Smooth muscle cell of bladder (primary cell): Measurements from ENCODE around the gene IFI35. TPM values are rescaled to one million over a fixed set of nuclear protein-coding genes. Genes with fewer than 3 reads are reported as not detected.

Experiments used
- total RNA-seq: library from RNA; depleted of rRNA; stranded (reverse); fragments of >200 nt; gene quantifications from 2 replicates; pipeline ENCODE4 v1.2.3, GENCODE V29; 2014

Gene IFI35
- 30.1 and 32.9 TPM in 2 replicates for total RNA-seq

DNA sequence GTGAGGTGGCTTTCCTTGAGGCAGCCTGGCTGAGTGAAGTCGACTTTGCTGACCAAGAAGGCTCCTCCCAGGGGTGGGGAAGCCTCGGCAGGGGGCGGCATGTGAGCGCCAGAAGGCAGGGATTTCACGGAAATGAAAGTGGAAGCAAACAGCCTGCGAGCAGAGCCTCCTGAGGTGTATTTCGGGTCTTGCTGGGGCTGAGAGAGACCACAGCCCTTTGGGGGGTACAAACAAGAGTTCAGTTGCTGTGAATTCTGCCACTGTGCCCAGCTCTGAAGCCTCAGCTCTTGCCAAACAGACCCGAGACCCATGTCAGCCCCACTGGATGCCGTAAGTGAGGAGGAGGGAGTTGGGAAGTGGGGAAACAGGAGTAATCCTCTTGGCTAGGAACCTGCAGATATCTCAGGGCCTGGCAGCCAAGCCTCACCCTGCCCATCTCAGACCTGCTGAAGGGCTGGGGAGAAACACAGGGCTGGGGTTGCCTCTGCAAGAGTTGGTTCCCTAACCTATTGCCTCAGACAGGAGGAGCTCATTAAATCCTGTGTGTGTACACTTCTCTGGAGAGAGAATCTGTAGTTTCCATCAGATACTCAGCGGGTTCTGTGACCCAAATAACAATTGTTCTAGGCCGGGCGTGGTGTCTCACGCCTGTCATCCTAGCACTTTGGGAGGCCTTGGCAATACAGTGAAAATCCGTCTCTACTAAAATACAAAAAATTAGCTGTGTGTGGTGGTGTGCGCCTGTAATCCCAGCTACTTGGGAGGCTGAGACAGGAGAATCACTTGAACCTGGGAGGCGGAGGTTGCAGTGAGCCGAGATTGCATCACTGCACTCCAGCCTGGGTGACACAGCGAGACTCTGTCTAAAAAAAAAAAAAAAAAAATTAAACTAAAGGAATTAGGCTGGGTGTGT, at the start of gene IFI35:
Gene IFI35, plus strand, starts transcription at position 146 of the 913 bp plus-strand sequence. Its CDS starts 164 bp downstream, at position 310.

DNA sequence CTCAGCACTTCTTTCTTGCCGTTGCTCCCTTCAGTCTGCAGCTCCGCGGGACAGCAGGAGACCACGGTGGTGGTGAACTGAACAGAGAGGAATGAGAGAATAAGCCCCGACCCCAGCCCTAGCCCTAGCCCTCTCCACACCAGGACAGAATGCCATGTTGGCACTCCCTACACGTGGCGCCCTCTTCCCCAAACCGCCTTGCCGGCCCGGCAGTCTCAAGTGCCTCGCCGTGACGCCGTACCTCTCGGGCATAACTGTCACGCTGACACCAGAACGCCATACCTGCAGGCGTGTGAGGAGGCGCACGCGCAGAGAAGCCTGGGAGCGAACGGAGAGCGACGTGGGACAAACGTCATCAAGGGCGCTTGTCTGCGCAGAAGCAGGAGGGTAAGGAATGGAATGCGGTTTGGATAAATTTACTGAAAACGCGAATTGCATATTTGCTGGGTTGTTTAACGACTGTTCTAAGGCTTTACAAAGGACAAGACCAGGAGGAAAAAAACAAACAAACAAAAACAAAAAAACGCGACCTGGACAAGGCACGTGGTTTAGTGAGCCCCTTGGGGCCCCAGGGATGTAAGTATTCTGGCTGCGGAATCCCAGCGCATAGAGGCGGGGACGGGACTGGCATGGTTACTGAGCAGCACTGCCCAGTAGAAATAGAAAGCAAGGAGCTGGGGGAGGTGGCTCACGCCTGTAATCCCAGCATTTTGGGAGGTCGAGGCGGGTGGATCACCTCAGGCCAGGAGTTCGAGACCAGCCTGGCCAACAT, 42.2 kb upstream of the IFI35 start, which contains the start of gene AARSD1:
Gene AARSD1, minus strand, starts transcription at position 294 of the 772 bp plus-strand sequence. Its CDS starts 14 bp downstream, at position 280.

DNA sequence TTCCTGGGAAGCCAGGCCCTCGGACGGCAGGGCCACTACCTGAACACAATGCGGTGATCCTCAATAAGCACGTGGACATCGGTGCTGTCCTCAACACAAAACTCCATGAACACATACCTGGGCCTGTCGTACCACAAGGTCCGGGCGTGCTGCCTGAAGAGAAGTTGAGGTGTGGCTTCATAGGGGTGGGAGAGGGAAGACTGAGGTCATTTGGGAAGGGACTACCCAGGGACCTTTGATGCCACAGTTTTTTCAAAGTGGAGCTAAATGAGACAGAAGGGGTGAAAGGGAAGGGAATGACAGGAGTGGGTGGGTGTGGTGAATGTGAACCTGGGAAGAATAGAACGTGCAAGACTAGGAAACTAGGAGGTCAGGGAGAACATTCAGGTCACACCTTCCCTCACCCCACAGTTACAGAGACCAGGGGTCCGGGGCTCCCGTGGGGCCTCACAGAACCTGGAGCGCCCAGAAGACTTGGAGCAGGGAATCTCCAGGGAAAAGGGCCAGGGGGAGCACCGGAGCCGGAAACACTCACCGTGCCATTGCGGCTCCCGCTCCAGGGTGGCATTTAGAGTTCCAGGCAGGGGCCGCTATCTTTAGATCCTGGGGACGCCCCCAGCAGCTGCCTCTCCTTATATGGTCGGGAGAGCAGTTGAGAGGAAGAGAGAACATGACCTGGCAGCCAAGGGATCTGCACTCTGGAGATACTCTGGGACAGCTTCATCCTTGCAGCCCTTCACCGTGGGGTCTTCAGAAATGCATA, 26.9 kb upstream of the IFI35 start, which contains the start of gene PTGES3L:
Gene PTGES3L, minus strand, starts transcription at position 570 of the 763 bp plus-strand sequence. Its CDS starts 27 bp downstream, at position 543.

DNA sequence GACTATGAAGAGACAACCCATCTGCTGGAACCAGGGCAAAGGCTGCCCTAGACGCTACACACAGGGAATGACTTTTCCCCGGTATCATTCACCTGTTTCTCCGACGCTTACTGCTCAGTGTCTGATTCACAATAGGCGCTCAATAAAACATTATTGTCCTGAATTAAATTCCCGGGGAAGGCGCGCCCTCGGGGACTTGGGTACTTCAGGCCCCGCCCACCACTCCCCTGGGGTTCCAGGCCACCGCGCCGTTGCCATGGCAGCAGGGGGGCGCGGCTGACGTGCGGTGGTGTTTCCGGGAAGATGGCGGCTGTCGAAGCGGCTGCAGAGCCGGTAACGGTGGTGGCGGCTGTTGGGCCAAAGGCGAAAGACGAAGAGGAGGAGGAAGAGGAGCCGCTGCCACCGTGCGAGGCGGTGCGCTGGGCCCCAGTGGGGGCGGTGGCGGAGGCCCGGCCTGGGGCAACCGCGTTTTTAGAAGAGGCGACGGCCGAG, 26.3 kb upstream of the IFI35 start, which contains the start of gene RUNDC1:
Gene RUNDC1, plus strand, starts transcription at position 292 of the 492 bp plus-strand sequence. Its CDS starts 12 bp downstream, at position 304.

DNA sequence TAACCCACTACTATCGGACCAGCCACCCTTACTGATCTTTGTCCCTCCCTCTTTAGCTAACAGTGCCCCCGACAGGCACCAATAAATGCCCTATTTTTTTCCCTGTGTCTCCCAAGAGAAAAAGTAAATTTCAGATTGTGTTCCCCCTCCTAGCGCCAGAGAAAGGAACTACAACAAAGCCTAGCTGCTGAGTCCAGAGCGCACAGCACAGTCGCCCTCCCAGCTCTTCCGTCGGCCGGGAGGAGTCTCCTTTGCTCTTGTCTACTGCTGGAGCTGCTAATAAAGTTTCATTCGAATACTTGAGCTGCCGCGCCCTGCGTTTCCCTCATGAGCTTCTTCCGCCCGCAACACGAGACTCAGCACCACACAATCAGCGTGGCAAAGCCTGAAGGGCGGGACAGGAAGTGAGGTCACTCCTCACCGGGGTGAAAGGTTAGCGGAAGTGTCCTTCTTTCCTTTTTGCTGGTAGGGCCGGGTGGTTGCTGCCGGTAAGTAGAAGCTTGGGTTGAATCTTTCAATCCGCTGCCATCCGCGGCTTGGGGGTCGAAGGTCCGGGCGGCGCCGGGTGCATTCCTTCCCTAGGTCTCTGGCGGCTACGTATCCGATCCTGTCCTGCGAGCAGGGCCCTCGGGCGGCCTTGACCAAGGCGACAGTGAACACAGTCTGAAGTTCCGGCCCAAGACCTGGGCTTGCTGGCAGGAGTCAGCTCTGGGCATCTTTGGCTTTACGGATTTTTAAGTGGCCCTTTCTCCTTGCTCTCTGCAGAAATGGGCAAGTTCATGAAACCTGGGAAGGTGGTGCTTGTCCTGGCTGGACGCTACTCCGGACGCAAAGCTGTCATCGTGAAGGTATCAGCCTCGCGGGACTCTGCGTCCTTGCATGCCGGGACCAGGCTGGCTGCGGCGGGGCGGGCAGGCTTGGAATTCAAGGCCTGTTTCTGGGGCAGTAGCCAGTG, 8.3 kb upstream of the IFI35 start, which contains the start of gene RPL27:
Gene RPL27, plus strand, starts transcription at position 436 of the 955 bp plus-strand sequence. Its CDS starts 332 bp downstream, at position 768.

DNA sequence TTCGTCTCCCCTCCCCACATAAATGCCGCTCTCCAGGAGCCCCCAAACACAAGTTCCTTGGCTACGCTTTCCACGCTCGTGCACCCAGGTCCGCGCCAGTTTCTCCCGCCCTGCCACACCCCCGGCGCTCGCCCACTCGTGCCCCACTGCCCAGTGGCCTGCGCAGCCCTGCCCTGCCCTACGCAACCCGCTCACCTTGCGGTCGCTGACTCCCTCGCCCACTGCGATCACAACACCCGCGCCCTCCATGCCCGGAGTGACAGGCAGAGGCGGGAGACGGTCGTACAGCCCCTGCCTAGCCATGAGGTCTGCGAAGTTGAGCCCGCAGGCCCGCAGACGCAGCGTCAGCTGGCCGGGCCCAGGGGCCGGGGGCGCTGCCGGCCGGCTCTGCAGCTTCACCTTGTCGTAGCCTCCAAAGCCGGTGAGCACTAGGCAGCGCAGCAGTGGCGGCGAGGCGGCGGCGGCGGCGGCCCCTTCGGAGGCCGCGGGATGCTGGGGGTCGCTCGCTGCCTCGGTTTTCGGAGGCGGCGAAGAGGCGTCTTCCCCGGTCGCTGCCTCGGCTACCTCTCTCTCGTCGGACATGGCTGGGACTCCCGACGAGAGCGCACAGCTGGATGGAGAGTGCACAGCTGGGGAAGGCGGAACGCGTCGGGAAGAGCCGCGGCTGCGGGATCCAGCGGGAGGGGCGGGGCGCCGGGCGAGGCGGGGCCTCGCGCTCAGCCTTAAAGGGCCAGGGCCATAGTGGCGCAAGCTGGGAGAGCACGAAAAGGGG, 15.3 kb downstream of the IFI35 start, which contains the start of gene VAT1:
Gene VAT1, minus strand, starts transcription at position 645 of the 772 bp plus-strand sequence. Its CDS starts 63 bp downstream, at position 582.

DNA sequence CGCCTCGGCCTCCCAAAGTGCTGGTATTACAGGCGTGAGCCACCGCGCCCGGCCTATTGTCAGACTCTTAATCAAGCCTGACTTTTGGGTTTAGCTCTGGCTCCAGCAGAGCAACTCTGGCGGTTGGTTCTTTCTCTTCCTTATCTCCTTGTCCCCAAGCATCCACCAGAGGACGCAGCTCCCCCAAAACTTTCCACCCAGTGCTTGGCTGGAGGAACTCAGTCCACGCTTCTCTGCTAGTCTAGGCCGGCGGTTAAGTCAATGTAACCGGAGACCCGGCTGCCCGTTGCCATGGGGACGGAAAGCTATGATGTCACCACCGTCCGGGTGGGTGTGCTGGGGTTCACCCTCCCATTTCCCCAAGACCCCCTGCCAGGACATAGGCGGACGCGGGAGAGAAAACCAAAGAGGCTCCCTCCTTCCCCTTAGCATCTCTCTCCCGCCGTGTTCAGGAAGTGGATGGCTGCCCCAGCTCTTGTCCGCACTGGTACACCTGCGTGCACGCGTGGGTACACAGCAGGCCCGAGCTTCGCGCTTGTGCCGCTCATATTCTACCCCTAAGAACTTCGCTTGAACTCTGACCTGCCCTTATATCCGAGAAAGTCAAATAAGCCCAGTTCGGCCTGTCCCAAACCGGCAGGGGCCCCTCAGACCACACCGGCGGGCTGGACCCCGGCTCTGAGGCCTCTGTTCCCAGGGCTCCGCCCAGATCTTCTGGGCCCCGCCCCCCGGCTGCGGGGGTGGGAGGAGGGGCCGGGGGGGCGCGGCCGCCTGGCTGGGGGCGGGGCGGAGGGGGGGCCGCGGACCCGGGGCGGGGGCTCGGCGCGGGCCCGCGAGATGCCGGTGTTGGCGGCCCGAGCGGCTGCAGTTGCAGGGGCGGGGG, 18.1 kb downstream of the IFI35 start, which contains the start of gene RND2:
Gene RND2, plus strand, starts transcription at position 825 of the 883 bp plus-strand sequence. CDS start 117 bp downstream, outside the sequence.

Other genes starting within 250 kb of the IFI35 start
- 0.09 and 0.14 TPM in 2 replicates for gene RAMP2, start 245.6 kb upstream of the IFI35 start, total RNA-seq
- gene VPS25, start 233.3 kb upstream of the IFI35 start, total RNA-seq = 55.7 and 57.5 TPM in 2 replicates
- gene WNK4, start 226.2 kb upstream of the IFI35 start, total RNA-seq = 0.28 and 1.7 TPM in 2 replicates
- 67.3 and 76.7 TPM in 2 replicates for gene COA3, start 208.1 kb upstream of the IFI35 start, total RNA-seq
- 0.09 and 0.14 TPM in 2 replicates for gene CNTD1, start 207.9 kb upstream of the IFI35 start, total RNA-seq
- 155 and 158 TPM in 2 replicates for gene BECN1, start 182.5 kb upstream of the IFI35 start, total RNA-seq
- gene PSME3, start 173.4 kb upstream of the IFI35 start, total RNA-seq = 44.8 and 57.7 TPM in 2 replicates
- 0.28 and 0.37 TPM in 2 replicates for gene AOC2, start 162.2 kb upstream of the IFI35 start, total RNA-seq
- 1.6 and 1.8 TPM in 2 replicates for gene AOC3, start 155.6 kb upstream of the IFI35 start, total RNA-seq
- gene G6PC1, start 106.0 kb upstream of the IFI35 start, total RNA-seq = not detected in 2 replicates
- gene AARSD1, start 42.3 kb upstream of the IFI35 start, total RNA-seq = 21.2 and 31.6 TPM in 2 replicates
- gene PTGES3L, start 26.7 kb upstream of the IFI35 start, total RNA-seq = 0.09 and 0.14 TPM in 2 replicates
- gene RUNDC1, start 26.2 kb upstream of the IFI35 start, total RNA-seq = 6.3 and 10.1 TPM in 2 replicates
- 1,624 and 1,964 TPM in 2 replicates for gene RPL27, start 8.4 kb upstream of the IFI35 start, total RNA-seq
- 230 and 338 TPM in 2 replicates for gene VAT1, start 15.6 kb downstream of the IFI35 start, total RNA-seq
- gene RND2, start 18.4 kb downstream of the IFI35 start, total RNA-seq = 0.92 and 1.00 TPM in 2 replicates
- gene BRCA1, start 118.6 kb downstream of the IFI35 start, total RNA-seq = 5.1 and 7.3 TPM in 2 replicates
- 110 and 112 TPM in 2 replicates for gene NBR1, start 164.4 kb downstream of the IFI35 start, total RNA-seq
- 1.1 and 1.7 TPM in 2 replicates for gene TMEM106A, start 205.1 kb downstream of the IFI35 start, total RNA-seq
- gene CCDC200, start 221.8 kb downstream of the IFI35 start, total RNA-seq = not detected in 2 replicates
- gene RNU2-1, start 227.2 kb downstream of the IFI35 start, total RNA-seq = not detected in 2 replicates